Omental fat pad (tissue), 4 donors: ENCODE results near the gene PITPNM3. TPM values are rescaled to one million over a fixed set of nuclear protein-coding genes. Genes with fewer than 3 reads are reported as not detected.

ENCODE experiments used
- ATAC-seq: fragments of 150-250 bp; one replicate; pipeline ENCODE4 v1.9.1; 2016; ENCODE audit warnings: mild to moderate bottlenecking, moderate library complexity; ENCODE audit not compliant: low FRiP score
- DNase-seq: peaks from one replicate; pipeline ENCODE4 v3.0.0-alpha.2; 2019; ENCODE audit warnings: low spot score
- CTCF ChIP-seq, 3 donors: fragments of 450-650 bp; IDR thresholded peaks; one replicate each; pipeline ENCODE4 v1.5.1; 2016 to 2017; ENCODE audit warnings: antibody characterized with exemption in 3 of 3, mild to moderate bottlenecking in 3 of 3, moderate library complexity in 2 of 3
- total RNA-seq, 4 donors: library from RNA; depleted of rRNA; stranded (reverse); fragments of >200 nt; gene quantifications; one replicate each; pipeline ENCODE4 v1.1.0, GENCODE V29; 2016

PITPNM3 gene
- total RNA-seq, 4 donors from 2014 or later: 0.82 to 3.5 (median 2.5) TPM

- DNase-seq (no peak), ATAC-seq (no peak)
- TF ChIP-seq CTCF (IDR thresholded peaks at IDR 0.05): no peak
Observed at GRCh38 chr17:6508519-6509030, 47.8 kb downstream of the PITPNM3 start.

GRCh38 chr17:6508016-6508415 lies 48.3 kb downstream of the PITPNM3 start:
- DNase-seq (no peak), ATAC-seq (no peak)
- TF ChIP-seq CTCF (IDR thresholded peaks at IDR 0.05): no peak

GRCh38 chr17:6507535-6507934 lies 48.8 kb downstream of the PITPNM3 start:
- ATAC-seq (peak; percentile 89), DNase-seq (no peak)
- no peak for TF ChIP-seq CTCF (IDR thresholded peaks at IDR 0.05)

GRCh38 chr17:6506679-6507231 lies 49.6 kb downstream of the PITPNM3 start:
- peak; percentile 91 for ATAC-seq
- TF ChIP-seq CTCF (IDR thresholded peaks at IDR 0.05): no peak
- DNase-seq: no peak

GRCh38 chr17:6505425-6506142 lies 50.8 kb downstream of the PITPNM3 start:
- no peak for TF ChIP-seq CTCF (IDR thresholded peaks at IDR 0.05)
- no peak for DNase-seq
- peak; percentile 23 for ATAC-seq

- TF ChIP-seq CTCF (IDR thresholded peaks at IDR 0.05): no peak
- DNase-seq (no peak), ATAC-seq (no peak)
Observed at GRCh38 chr17:6503641-6504195, 52.6 kb downstream of the PITPNM3 start.
